Parathyroid adenoma (tissue), 2 donors: ENCODE results near the gene RIPK4.

Experiments
- H2AFZ ChIP-seq: fragments of 300-600 bp; sonication (generic); one replicate; pipeline ENCODE4 v1.7.0; 2017; ENCODE audit warnings: antibody characterized with exemption, mild to moderate bottlenecking
- H3K27ac ChIP-seq: fragments of 300-600 bp; sonication (generic); one replicate; pipeline ENCODE4 v1.7.0; 2017
- H3K27me3 ChIP-seq: fragments of 300-600 bp; sonication (generic); one replicate; pipeline ENCODE4 v1.7.0; 2017; ENCODE audit warnings: low read length; ENCODE audit not compliant: control insufficient read depth, insufficient read depth
- H3K36me3 ChIP-seq: fragments of 300-600 bp; sonication (generic); one replicate; pipeline ENCODE4 v1.7.0; 2017; ENCODE audit warnings: low read length; ENCODE audit not compliant: control insufficient read depth, insufficient read depth
- H3K4me1 ChIP-seq: fragments of 300-600 bp; sonication (generic); one replicate; pipeline ENCODE4 v1.7.0; 2017; ENCODE audit warnings: control low read depth
- H3K4me2 ChIP-seq: fragments of 300-600 bp; sonication (generic); one replicate; pipeline ENCODE4 v1.7.0; 2017; ENCODE audit warnings: low read length
- H3K4me3 ChIP-seq: fragments of 300-600 bp; sonication (generic); one replicate; pipeline ENCODE4 v1.7.0; 2017; ENCODE audit warnings: low read depth, low read length
- H3K79me2 ChIP-seq: fragments of 300-600 bp; sonication (generic); one replicate; pipeline ENCODE4 v1.7.0; 2017; ENCODE audit warnings: control low read depth
- H3K9ac ChIP-seq: fragments of 300-600 bp; sonication (generic); one replicate; pipeline ENCODE4 v1.7.0; 2017; ENCODE audit warnings: mild to moderate bottlenecking
- H3K9me3 ChIP-seq: fragments of 300-600 bp; sonication (generic); one replicate; pipeline ENCODE4 v1.7.0; 2017; ENCODE audit warnings: low read length; ENCODE audit not compliant: control insufficient read depth
- CTCF ChIP-seq: fragments of 300-600 bp; sonication (generic); IDR thresholded peaks from one replicate; pipeline ENCODE4 v1.7.0; 2017; ENCODE audit warnings: antibody characterized with exemption, mild to moderate bottlenecking
- donor health status: primary hyperparathyroidism.

The RIPK4 gene

DNA sequence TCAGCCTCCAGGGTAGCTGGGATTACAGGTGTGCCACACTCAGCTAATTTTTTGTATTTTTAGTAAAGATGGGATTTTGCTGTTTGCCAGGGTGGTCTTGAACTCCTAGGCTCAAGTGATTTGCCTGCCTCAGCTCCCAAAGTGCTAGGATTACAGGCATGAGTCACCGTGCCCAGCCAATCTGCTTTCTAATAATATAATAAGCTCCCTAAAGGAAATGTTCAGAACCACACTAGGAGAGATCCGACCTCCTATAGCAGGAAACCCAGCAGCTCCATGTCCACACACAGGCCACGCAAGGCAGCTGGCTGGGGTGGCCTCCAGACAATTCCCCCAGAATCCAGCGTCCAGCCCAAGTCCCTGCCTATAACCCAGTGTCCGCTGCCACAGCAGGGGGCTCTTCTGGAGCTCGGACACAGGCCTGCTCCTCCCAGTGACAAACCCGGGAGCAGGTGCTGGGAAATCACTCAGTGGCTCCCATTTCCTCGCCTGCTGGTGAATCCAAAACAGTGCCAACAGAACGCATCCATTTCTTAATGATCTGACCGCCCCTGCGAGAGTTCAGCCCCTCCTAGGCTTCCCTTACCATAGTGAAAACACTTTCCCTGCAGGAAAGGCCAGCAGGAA is 7.5 kb downstream of the RIPK4 start:
- no peak overlapping the region for H3K9ac ChIP-seq
- TF ChIP-seq CTCF = no peak
- no peak overlapping the region for H3K4me3 ChIP-seq
- no peak overlapping the region for H3K4me2 ChIP-seq
- H3K79me2 ChIP-seq = peaks cover 11% of the 10 kb centered on the region
- H3K4me1 ChIP-seq = peaks cover 2% of the 10 kb centered on the region
- H3K36me3 ChIP-seq = no peaks in the 10 kb centered on the region
- no peaks in the 10 kb centered on the region for H3K9me3 ChIP-seq
- H3K27me3 ChIP-seq = no peaks in the 10 kb centered on the region
- H2AFZ ChIP-seq = no peak overlapping the region
- no peak overlapping the region for H3K27ac ChIP-seq

DNA sequence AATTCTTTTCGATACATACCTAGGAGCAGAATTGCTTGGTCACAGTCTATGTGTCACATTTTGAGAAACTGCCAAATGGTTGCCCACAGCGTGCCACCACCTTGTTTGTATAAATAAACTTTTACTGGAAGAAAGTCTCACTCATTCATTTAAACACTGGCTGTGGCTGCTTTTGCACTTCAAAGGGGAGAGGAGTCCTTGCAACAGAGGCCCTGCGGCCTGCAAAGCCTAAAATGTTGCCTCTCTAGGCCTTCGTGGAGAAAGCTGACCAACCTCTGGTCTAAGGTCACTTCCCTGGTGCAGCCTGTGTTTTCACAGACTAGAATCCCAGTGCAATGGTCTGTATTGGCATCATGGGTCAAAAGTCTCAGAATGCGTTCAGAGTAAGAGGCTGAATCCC is 8.3 kb downstream of the RIPK4 start:
- Histone ChIP-seq H3K4me2 (no peak overlapping the region), H3K36me3 (no peaks in the 10 kb centered on the region), H3K9me3 (no peaks in the 10 kb centered on the region), H3K4me1 (peaks cover 2% of the 10 kb centered on the region), H3K27ac (no peak overlapping the region), H3K9ac (no peak overlapping the region), H2AFZ (no peak overlapping the region), H3K27me3 (no peaks in the 10 kb centered on the region), H3K79me2 (peaks cover 11% of the 10 kb centered on the region), H3K4me3 (no peak overlapping the region)
- TF ChIP-seq CTCF = no peak

DNA sequence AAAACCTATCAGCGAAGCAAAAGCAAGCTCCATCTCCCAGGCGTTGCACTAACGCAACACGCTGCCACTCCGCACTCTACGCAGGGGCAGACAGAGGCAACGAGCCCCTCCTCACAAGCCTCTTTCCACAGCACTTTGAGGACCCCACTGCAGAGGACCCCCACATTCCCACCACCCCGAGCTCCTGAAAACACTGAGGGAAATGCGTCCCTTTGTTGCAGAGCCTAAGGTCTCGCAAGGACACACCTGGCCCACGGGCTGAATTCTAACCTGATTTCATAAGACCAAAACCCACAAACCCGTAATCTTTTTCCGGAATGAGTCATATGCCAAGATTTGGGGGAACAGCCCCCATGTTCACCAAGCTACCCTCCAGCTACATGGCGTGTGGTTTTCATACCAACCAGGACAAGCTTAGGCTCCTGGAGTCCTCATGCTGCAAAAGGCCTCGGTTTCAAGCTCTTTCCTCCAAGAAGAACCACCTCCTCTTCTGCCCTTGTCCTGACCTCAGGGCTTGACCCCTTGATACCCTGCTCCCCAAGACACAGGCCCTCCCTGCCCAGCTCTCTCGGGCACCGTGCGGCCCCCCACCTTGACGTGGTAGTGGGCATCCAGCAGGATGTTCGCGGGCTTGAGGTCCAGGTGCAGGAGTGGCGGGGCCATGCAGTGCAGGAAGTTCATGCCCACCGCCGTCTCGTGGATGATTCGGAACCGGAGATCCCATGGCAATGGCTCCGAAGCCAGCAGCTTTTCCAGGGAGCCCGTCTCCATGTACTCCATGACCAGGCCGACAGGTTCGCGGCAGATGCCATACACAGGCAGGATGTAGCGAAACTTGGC is 10.7 kb downstream of the RIPK4 start:
- no peak for TF ChIP-seq CTCF

DNA sequence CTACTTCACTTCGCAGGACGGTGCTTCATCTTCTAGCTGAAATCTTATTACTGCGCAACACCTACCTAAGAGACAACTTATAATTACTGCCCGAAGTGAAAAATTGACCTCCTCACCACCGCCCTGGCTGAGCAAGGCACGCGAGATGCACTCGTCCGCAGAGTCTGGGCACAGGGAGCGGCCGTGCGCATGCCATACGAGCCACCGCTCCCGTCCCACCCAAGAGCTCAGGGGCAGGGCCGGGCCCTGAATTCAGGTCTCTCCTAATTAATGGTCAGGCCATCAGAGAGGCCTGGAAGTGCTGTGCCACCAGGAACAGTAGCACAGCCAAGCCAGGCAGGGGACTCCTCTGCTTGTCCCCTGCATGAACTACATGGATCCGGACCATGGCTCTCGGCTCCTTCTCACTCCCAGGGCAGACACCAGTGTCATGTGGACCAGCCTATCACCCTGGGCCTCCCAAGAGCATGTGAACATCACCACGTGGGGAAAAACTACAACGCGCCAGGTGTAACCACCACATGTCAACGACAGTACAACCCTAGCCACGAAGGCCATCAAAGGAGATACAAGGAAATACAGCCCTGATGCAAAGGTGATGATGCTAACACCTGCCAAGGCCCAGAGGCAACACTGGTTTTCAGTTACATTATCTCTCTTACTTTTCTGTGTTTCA is 11.5 kb downstream of the RIPK4 start:
- Histone ChIP-seq H3K36me3 (no peaks in the 10 kb centered on the region), H3K27ac (no peak overlapping the region), H3K4me1 (no peaks in the 10 kb centered on the region), H3K9me3 (no peaks in the 10 kb centered on the region), H3K79me2 (peaks cover 7% of the 10 kb centered on the region), H3K4me2 (no peak overlapping the region), H3K9ac (no peak overlapping the region), H2AFZ (no peak overlapping the region), H3K4me3 (no peak overlapping the region), H3K27me3 (no peaks in the 10 kb centered on the region)
- no peak for TF ChIP-seq CTCF

More for the DNA sequence above, 10.7 kb downstream of the RIPK4 start:
- no peak overlapping the region for H3K4me3 ChIP-seq
- H2AFZ ChIP-seq = no peak overlapping the region
- H3K27ac ChIP-seq = no peak overlapping the region
- H3K9me3 ChIP-seq = no peaks in the 10 kb centered on the region
- H3K4me2 ChIP-seq = no peak overlapping the region
- H3K4me1 ChIP-seq = no peaks in the 10 kb centered on the region
- H3K79me2 ChIP-seq = peaks cover 11% of the 10 kb centered on the region
- no peak overlapping the region for H3K9ac ChIP-seq
- H3K27me3 ChIP-seq = no peaks in the 10 kb centered on the region
- H3K36me3 ChIP-seq = no peaks in the 10 kb centered on the region
